PFSK-1 (cell line): ENCODE measurements around the gene APOC4.

ENCODE experiments used
- FOXP2 ChIP-seq: optimal IDR thresholded peaks from 2 replicates; pipeline ENCODE3; 2011; ENCODE audit warnings: borderline replicate concordance, control low read depth, inconsistent platforms; ENCODE audit not compliant: insufficient read depth; ENCODE audit errors: extremely low read length, extremely low read depth
- POLR2AphosphoS5 ChIP-seq: IDR thresholded peaks from 2 replicates; pipeline ENCODE4 v1.6.1; 2012; ENCODE audit warnings: low read depth, mild to moderate bottlenecking, control low read depth, low read length, moderate library complexity
- SIN3A ChIP-seq: IDR thresholded peaks from 2 replicates; pipeline ENCODE4 v1.6.1; 2012; ENCODE audit warnings: mild to moderate bottlenecking, low read length, moderate library complexity, borderline replicate concordance; ENCODE audit not compliant: insufficient read depth
- TAF1 ChIP-seq: IDR thresholded peaks from 2 replicates; pipeline ENCODE4 v1.6.1; 2012; ENCODE audit warnings: low read length, control low read depth, borderline replicate concordance; ENCODE audit not compliant: insufficient read depth

DNA sequence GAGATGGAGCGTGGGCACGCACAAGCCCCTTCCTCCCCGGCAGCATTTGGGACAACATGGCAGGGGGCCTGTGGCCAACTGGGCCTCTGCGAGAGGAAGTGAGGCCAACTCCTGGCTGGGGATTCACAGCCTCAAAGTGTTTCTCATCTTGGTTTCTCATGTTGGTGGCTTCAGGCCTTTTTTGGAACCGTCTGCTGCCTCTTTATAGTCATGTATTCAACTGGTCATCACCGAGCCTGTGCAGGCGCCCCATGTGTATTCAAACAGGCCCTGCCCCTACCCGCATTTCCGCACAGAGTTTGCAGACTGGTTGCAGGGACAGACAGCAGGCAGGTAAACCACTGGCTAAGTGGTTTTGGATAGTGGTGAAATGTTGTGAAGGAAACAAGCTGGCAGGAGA is 42.0 kb downstream of the APOC4 start:
- TF ChIP-seq FOXP2 (no peak), TAF1 (no peak), POLR2AphosphoS5 (no peak), SIN3A (no peak)
